Hypothalamus (tissue), 51 donors: ENCODE data around the gene HOGA1.

Experiments
- DNase-seq, 51 donors: peaks; one replicate each; lab custom pipeline; 2025; lab: John Stamatoyannopoulos, UW

Gene HOGA1

DNA sequence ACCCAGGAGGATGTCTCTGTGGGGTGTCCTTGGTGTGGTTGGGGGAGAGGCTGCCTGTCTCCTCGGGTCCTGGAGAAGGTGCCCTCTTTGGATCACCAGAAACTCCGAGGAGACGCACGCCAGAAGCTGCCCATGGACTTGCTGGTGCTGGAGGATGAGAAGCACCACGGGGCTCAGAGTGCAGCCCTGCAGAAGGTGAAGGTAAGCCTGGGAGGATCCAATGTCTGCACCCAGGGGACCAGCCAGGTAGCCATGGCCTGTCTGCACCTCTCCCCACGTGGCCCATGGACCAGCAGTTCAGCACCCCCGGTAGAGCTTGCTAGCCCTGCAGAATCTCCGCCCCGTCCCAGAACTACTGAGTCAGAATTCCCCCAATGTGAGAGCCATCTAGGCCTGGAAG is 6.5 kb upstream of the HOGA1 start:
- no peak for DNase-seq

DNA sequence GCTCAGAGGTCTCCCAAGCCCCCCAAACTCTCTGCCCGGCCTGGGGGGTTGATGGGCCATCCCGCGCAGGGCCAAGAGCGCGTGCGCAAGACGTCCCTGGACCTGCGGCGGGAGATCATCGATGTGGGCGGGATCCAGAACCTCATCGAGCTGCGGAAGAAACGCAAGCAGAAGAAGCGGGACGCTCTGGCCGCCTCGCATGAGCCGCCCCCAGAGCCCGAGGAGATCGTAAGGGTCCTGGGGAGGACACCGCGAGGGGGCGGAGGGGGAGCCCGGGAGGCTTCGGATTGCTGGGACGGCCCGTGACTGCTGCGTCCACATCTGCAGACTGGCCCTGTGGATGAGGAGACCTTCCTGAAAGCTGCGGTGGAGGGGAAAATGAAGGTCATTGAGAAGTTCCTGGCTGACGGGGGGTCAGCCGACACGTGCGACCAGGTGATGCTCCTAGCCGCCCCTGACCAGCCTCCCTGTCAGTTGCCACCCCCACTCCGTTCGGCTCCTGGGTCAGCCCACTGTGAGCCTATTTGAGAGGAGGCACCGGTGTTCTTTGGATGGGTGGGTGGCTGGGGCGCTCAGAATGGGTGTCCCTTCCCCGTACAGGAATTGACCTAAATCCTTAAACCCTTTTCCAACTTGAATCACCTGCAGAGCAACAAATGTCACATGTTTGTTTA is 5.9 kb upstream of the HOGA1 start:
- DNase-seq: no peak

DNA sequence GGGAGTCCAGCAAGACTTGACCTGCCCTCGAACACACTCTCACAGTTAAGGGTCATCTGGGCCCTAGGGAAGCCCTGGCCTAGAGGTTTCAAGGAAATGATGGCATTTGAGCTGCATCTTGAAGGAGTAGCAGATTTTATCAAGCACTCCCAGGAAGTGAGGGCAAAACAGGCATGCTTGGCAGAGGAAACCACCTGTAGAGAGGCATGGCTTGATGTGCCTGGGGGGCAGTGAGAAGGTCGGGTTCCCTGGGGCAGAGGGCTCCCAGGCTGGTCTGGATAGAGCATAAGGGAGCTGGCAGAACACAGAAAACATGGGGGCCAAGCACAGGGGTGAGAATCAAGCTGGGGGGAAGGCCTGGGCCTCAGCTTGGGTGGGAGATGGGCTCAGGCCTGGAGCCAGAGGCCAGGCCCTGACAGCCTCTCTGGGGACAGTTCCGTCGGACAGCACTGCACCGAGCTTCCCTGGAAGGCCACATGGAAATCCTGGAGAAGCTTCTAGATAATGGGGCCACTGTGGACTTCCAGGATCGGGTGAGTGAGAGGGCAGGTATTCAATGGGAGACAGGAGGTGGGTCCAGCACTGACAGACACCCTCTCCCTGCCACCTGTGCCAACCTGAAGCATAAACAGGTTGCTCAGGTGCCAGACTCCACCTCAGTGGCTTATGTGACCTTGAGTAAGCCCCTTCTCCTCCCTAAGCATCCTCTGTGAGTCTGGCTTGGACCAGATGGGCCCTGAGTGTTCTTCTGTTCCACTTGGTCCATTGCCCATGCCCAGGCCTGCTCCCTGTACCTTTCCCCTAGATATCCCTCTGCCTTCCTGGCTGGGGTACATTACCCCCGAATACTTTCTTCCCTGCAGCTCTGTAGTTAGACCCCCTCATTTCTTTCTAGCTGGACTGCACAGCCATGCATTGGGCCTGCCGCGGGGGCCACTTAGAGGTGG is 3.5 kb upstream of the HOGA1 start:
- DNase-seq: no peak

DNA sequence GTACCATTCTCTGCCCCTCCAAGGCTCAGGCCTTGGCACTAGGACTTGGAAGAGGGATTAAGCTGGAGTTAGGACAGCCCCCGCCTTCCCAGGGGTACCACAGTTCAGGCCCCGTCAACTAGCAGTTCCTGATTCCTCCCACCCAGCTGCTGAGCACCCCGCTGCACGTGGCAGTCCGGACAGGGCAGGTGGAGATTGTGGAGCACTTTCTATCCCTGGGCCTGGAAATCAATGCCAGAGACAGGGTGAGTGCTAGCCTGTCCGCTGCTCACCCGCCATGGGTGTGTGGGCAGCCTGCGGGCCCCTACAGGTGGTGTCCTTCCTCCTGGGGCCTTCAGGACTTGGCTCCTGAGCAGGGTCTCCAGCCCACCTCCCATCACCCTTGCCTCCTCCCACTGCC is 2.0 kb upstream of the HOGA1 start:
- DNase-seq: no peak

DNA sequence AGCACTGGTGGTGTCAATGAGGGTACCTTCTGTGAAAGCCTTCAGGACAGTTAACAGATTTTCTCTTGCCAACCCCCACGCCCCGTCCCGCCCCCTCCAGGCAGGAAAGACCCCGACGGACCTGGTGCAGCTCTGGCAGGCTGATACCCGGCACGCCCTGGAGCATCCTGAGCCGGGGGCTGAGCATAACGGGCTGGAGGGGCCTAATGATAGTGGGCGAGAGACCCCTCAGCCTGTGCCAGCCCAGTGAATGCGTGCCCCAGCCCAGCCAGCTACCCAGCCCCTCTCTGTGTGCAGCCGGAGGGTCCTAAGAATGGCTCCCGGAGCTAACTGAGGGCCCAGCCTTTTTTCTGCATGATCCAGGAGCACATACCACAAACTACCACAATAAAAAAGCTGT is 713 bp upstream of the HOGA1 start:
- DNase-seq: no peak

DNA sequence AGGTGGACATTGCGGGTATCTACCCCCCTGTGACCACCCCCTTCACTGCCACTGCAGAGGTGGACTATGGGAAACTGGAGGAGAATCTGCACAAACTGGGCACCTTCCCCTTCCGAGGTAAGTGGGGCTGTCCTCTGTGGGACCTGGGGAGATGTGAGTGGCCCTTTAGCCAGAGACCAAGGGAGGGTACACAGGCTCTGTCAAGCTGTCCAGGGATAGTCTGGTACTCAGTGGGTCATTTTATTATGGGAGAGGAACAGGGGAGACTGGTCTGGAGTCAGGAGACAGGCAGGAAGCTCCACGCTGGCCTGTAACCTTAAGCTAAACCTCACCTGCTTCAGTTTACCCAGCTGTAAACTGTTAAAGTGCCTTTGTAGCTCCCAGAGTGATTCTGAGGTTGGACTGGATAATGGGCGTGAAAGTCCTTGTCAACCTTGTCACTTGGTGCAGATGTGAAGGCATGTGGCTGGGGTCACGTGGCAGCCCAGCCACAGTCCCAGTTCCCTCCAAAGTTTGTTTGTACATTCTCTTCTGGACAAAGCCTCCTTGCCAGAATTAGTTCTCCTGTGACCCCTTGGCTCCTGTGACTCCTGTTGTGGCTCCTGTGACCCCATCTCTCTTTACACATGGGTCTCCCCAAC is 729 bp downstream of the HOGA1 start:
- DNase-seq: no peak

DNA sequence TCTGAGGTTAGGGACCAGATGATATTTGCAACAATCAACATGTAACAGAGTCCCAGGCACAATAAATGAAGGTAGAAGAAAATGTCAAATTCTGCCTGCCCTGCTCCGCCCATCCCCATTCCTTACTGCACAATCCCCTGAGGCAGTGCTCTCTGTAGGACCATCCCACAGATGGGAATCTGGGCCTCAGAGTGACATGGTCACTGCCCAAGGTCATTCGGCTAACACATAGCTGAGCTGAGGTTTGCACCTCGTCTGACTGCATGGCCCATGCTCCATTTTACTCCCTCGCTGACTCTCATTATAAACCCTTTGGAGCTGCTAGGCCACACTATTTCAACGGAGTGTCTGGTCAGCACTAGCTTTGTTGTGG is 1.2 kb downstream of the HOGA1 start:
- DNase-seq: no peak

DNA sequence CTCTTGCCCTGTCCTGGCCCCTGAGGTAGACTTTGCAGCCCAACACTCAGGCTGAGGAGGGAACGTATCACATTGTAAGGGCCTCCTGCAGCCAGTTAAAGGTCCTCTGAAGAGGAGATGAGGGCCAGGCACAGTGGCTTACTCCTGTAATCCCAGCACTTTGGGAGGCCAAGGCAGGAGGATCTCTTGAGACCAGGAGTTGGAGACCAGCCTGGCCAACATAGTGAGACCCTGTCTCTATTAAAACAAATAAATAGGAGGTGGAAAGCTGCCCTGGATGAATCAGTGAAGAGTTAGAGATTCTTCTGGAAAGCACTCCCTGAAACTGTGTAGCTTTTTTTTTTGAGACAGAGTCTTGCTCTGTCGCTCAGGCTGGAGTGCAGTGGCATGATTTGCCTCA is 3.0 kb downstream of the HOGA1 start:
- DNase-seq: no peak

DNA sequence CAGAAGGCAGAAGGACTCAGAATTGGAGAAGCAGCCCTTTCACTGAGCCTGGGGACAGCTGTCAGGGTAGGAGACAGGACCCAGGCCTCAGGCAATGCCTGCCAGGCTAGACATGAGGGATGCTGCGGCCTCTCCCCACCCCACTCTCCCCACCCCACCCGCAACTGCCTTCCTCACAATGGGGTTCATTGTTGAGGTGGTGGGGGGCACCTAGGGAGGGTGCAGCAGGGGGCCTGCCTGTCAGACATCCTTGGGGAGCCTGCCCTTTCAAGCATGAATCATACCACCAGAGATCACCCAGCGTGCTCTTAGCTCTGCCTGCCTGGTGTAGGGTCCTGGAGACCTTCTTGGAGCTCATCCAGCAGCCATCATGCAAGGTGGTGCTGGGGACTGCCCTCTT is 5.3 kb downstream of the HOGA1 start, which contains the start of gene C10orf62:
Gene C10orf62 (plus strand): TSS at position 243 of the 400 bp plus-strand sequence. CDS start 177 bp downstream, outside the sequence.
- peak in 5 of 51 donors; percentile 9 to 50 (median 15) for DNase-seq

DNA sequence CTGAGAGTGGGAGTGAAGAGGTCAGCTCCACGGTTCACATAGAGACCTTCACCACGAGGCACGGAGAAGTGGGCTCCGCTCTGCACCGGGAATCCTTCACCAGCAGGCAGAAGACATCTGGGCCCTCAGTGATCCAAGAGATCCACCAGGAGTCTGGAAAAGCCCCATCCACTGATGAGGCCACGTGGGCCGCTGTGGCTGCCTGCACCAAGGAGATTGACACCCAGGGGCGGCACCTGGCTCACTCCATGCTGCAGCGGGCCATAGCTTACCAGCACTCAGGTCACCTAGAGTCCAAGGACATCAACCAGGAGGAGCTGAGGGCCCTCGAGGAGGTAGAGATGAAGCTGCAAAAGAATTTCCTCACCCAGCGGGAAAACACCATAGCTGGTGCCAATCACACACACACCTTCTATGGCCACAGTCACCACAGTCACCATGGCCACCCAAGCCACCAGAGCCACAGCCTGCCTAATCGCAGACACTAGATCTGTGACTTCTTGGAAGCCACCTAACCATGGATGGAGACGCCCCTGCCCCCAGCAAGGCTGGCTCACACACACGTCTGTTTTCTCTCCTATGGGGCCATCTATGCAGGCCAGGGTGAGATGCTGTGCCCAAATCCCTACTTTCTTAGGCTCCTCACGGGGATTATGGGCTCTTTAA is 6.0 kb downstream of the HOGA1 start:
- no peak for DNase-seq

DNA sequence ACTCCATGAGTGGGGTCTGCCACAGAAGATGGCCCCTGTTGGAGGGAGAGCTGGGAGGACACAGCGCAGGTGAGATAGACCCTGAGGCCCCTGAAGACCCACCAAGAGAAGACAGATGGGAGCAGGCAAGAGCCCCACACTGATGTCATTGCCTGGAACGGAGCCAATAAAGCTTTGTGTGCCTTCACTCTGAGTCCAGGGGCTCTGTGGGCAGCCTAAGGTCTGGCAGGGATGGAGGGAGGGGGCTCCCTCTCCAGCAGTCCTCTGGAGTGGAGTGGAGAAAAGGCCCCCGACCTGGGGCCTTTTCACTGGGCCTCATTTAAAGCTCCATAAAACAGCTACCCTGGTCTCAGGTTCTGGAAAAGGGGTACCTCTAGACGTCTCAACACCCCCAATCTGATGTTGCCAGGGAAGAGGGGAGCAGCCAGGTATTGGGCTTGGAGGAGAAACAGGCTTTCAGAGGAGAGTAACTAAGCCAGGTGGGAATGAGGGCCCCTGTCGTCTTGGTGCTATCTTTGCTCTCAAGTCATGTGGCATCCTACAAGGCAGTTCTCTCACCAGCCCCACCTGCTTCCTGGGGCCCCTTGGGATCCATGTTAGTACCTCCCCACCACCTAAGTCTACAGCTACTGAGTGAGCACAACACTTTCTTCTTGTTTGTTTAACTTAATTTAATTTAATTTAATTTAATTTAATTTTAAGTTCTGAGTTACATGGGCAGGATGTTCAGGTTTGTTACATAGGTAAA is 6.7 kb downstream of the HOGA1 start:
- no peak for DNase-seq

DNA sequence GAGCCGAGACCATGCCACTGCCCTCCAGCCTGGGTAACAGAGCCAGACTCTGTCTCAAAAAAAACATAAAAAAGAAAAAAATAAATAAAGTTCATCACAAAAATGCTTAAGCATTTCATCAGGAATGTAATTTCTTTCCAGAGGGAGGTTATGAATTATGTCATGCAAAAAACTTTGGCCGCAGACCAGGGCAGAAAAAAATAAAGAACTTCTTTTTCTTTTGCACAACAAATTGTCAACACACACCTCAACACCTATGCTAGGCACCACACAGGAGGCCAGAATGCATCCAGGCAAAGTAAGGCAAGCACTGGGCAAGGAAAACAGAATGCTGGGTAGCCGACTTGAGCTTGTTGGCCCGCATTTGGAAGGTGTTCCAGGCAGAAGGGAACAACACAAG is 9.2 kb downstream of the HOGA1 start:
- DNase-seq: no peak

DNA sequence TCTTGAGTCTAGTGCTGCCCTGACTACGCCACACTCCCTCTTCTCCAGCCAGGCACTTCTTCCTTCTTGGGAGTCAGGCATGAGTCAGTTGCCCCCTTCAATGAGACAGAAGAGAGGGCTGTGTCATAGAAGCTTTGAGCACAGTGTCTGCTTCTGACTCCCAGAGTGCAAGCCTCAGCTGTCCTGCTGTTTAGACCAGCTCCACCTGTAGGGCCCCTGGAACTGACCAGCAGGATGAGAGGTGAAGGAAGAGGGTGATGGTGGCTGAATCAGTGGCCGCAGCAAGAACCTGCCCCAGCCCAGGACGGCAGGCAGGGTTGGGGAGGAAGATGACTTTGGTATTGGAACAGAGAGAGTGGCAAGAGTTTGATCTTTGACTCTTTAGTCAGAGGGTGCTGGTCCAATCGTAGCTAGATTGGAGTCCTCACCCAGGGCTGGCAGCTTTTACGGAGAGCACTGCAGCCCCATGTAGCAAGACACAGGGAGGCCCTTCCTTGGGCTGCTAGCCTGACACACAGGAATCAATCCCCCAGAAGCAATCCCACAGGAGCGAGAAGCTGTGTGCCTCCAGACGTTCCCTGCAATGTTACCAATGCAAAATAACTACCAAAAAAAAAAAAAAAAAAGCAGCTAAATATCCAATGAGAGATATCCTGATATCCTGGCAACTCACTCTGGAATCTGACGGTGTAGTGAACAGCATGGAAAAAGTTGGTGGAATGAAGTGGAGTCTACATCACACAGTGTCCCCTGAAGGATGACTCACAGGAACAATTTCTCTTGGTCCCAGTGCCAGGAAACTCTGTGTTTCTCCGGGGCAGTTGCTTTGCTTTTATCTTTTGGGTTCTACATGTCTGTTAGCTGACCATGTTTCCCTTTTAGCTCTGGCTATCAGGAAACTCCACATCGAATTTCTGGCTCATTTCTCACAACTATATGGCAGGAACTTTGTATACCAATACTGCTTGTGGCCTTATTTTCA is 12.2 kb downstream of the HOGA1 start:
- peak in 5 of 51 donors; percentile 11 to 41 (median 21) for DNase-seq

DNA sequence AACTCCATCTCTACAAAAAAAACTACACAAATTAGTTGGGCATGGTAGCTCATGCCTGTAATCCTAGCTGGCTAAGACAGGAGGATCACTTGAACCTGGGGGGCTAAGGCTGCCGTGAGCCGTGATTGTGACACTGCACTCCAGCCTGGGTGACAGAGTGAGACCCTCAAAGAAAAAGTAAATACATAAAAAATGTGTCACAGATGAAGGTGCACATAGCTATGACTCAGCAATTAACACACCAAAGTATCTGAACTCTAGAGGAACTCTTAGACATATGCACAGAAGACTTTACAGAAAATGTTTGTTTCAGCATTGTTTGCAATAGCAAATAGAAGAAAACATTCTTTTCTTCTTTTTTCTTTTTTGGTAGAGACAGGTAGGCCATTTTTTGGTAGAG is 13.6 kb downstream of the HOGA1 start:
- DNase-seq: no peak

DNA sequence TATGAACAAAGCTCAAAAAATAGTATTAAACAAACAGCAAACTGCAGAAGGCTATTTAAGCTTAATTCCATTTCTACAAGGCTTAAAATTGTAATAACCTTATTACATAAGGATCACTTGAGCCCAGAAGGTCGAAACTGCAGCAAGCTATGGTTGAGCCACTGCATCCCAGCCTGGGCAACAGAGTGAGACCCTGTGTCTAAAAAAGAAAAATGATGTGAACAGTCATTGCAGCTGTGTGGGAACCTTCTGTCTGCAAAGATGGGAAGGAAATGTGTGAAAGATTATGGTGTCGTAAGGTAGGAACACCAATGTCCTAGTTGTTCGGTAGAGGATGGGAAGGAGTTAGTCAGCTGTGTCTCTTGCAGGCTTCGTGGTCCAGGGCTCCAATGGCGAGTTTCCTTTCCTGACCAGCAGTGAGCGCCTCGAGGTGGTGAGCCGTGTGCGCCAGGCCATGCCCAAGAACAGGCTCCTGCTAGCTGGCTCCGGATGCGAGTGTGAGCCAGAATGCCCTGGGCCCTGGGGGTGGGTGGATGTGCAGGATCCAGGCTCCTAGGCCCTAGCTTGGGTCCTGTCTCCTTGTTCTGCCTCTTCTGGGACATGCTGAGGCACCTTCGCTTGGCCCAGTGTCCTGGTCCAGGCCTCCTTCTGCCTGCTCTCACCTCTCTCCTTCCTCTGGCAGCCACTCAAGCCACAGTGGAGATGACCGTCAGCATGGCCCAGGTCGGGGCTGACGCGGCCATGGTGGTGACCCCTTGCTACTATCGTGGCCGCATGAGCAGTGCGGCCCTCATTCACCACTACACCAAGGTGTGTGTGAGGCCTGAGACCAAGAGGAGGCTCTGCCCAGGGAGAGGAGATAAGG is 14.4 kb downstream of the HOGA1 start:
- no peak for DNase-seq

DNA sequence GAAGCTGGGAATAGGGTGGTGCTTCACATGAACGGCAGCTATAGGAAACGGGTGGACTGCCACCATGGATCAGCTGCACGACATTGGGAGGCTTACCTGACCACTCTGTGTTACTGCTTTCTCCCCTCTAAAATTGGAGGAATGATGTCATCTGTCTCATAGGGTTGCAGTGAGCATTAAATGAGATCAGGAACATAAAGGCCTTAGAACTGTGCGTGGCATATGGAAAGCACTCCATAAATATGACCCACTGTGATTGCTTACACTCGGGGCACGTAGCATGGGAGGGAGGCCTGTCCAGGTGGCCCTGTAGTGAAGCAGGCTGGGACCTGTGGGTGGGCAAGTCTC is 15.1 kb downstream of the HOGA1 start:
- no peak for DNase-seq

DNA sequence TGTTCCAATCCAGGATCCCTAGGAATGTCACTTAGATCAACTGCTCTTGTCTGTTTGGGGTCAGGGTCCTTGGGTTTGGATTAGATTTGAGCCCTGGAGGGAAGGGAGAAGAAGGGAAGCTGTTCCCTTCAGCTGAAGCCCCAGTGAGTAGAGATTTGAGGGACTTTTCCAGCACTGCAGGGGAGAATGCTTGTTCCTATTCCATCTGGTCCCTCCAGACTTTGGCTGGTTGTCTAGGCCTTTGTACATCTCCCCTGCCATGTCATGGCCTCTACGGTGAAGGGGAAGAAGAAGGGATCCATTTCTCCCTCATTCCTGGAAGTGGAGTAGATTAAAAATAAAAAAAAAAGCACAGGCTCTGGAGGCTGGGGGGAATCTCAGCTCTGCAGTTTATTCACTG is 16.4 kb downstream of the HOGA1 start:
- DNase-seq: no peak
